Neural cell (in vitro differentiated cells): ENCODE results near the gene FOXP3.

Experiments used
- RAD21 ChIP-seq: fragments of 450-650 bp; conservative IDR thresholded peaks from 2 replicates; pipeline ENCODE4 v1.6.1; 2014; ENCODE audit warnings: antibody characterized with exemption, mild to moderate bottlenecking, moderate library complexity
- REST ChIP-seq: IDR thresholded peaks from 2 replicates; pipeline ENCODE4 v1.6.1; 2012; ENCODE audit warnings: borderline replicate concordance
- SMC3 ChIP-seq: fragments of 450-650 bp; conservative IDR thresholded peaks from 2 replicates; pipeline ENCODE4 v1.6.1; 2014; ENCODE audit warnings: antibody characterized with exemption, mild to moderate bottlenecking, moderate library complexity; ENCODE audit not compliant: poor library complexity

DNA sequence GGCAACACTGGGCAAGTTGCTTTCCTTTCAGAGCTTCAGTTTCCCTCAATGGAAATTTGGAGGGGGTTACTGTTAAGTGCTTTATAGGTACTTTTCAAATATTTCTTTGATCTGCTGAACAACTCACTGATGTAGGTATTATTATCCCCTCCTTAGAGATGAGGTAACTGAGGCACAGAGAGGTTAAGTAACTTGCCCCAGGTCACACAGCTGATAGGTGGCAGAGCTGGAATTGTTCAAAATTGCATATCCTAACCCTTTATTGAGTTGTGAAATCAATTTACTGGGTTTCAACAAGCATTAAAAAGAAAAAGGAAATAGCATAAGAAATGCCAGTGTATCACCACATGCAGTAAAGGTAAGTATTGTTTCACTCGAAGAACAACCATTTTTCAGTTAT lies 11.7 kb upstream of the FOXP3 start:
- no peak for TF ChIP-seq REST
- no peak for TF ChIP-seq RAD21
- no peak for TF ChIP-seq SMC3
